Fibroblast of gingiva (primary cell): Measurements from ENCODE around the gene HOXC9.
A peak's percentile ranks its signal among the peaks of the same experiment; 100 is the strongest.

Experiments
- DNase-seq: peaks from one replicate; pipeline ENCODE4 v3.0.0-alpha.2; 2011; ENCODE audit warnings: low read depth

Gene HOXC9

DNA sequence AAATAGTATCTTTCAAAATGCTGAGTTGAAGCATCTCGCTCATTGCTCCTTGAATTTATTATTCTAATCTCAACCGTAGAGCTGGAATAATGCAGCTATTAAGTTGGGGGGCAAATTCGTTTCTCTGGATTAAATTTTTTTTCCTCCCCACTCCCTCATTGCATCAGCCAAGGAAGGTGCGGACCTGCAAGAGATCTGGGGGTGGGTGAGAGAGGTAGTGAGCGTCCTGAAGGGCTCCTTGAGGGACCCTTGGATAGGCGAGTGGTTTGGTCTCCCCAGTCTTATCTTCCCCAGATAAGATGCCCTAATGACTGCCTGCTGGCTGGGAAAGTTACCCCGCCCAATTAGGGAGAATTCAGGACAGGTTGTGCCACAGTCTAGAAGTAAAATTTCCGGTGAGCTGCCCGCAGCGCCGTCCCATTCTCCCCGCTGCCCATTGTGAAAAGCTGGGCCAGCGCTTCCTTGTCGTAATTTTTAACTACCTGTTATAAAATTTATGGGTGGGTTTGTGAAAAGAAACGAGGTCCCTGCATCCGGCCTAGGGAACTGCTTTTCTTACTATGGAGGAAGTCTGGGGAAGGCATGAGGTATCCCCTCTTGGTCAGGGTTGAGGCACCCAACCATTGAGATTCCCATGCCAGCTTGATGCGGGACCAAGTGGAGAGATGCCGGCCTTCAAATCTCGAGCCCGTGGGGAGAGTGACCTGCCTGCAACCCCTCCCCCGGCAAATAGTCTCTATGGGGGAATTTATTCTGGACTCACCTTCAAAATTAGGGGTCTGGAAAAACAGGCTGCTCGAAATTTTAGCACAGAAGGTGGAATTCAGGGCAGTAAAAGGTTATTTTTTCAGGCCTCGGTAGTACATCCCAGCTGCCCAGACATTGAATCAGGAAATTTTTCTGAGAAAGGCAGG, 15.3 kb downstream of the HOXC9 start:
- DNase-seq, result no peak

DNA sequence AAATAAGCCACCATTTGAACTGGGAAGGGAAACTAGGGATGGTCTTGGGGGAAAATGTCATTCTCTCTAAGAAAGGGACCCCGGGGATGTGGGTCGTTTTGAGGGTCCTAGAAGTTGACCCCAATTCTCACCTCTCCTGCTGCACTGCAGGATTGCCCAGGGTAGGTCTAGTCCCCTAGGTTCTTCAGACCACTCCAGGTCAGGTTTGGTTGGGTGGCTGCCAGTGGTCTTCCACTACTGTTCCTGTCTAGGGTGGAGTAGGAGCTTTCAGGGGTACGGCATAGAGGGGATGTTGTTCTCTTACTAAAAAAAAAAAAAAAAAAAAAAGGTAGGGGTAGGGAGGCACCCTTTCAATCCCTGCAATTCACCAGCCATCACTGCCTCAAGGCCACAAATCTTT, 16.1 kb downstream of the HOXC9 start:
- DNase-seq, result no peak

DNA sequence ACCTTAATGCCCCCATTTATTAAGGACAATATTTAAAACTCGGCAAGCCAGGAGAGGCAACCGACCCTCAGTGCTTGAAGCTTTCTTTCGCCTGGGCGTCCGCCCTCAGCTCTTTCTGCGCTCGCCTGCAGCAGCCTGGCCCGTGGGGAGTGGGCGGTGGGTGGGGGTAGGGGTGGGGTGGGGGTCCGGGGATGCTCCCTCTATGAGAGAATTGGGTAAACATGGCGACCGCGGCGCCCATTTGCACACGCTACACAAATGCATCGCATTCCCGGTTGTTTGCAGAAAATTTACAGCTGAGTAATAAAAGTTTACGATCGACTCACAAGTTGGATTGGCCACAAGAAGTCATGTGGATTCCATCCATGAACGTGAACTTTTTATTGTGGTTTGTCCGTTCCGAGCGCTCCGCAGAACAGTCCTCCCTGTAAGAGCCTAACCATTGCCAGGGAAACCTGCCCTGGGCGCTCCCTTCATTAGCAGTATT, 16.6 kb downstream of the HOXC9 start:
- no peak for DNase-seq

DNA sequence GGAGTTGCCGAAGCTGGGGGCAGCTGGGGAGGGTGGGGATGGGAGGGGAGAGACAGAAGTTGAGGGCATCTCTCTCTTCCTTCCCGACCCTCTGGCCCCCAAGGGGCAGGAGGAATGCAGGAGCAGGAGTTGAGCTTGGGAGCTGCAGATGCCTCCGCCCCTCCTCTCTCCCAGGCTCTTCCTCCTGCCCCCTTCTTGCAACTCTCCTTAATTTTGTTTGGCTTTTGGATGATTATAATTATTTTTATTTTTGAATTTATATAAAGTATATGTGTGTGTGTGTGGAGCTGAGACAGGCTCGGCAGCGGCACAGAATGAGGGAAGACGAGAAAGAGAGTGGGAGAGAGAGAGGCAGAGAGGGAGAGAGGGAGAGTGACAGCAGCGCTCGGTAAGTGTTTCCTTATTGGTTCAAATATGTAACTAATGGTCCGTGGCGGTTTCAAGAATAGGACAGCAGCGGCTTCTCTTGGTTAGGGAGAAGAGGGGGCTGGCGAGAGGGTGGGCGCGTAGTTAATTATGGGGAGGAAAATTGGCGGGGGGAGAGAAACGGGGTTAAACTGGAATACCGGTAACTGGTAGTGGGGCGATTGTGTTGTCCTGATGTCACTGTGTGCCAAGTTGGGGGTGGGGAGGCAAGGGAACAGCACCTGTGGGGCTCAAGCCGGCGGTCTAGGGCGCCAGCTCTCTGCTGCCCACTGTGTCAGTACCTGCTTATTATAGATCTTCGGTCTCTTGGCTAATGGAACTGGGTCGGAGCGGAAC, 17.2 kb downstream of the HOXC9 start:
- no peak for DNase-seq

DNA sequence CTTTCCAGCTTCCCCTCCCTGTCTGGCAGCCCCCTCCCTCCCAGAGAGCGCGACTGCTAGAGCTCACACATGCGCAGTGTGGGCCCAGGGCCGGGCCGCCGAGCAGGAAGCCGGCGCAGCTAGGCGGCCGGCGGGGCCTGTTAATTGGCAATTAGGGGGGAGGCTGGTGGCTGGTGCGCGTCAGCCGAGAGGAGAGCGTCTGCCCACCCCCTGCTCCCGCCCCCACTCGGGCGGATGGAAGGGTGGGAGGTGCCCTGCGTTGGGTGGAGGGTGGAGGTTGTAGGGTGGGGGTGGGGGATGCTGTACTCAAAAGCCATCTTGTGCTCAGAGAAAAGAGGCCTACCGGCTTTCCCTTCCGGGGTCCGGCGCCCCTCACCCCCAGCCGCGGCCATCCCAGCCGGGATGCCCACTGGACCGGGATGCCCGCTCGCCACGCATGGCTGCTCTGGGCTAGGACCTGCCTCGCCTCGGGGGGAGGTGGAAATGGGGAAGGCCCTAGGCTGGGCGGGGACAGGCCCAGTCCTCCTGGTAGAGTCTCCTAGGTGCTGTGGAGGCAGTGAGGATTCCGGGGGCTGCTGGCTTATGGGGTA, 18.0 kb downstream of the HOXC9 start:
- peak; percentile 6 for DNase-seq

DNA sequence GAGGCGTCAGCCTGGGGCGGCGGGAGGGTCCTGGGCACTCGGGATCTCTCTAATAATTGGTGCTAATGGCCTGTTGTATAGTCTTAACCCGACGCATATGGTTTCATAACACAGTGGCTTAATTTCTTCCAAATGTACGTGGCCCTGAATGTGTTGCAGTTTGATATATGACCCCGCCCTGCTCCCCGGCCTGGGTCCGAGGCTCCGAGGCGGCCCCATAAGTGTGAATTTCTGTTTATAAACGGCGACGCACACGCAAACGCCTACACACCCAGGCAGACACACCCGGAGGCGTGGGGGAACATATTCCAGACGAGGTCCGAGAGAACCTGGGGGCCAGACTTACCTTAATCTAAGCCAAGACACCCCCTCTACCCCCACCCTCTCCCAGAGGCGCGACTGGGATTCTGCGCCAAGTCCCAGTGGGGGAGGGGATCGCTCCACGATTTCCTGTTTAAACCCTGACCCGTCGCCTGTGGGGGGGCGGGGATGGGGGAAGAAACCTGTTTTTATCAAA, 18.6 kb downstream of the HOXC9 start:
- no peak for DNase-seq

DNA sequence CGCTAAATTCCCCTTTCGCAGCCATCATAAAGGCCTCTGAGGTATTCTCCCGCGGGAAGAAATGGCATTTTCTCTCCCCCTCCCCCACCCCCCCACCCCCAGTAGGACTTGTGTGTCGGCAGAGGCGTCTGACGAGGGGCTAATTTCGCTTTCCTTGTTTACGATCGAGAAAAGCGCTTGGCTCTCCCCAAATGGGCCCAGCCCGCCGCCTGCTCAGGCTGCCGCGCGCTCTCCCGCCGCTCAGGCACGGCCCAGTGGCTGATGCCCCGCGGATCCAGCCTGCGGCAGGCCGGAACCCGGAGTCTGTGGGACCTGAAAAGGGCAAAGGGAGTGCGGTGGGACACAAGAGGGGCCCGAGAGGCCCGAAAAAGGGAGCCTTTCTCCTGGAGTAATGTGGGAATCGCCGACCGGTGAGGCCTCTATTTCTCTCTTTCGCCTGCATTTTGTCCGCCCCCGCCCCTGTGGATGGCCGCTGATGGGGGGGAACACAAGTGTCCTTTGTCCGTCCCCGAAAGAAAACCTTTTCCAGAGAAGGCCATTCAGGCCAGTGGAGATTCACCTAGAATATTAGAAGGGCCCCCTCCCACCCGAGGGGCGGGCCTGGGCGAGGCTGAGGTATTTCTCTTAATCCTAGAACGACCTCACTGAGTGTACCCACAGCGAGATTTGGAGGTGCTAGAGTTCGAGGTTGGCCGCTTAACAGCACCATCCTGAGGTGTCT, 19.3 kb downstream of the HOXC9 start:
- no peak for DNase-seq

DNA sequence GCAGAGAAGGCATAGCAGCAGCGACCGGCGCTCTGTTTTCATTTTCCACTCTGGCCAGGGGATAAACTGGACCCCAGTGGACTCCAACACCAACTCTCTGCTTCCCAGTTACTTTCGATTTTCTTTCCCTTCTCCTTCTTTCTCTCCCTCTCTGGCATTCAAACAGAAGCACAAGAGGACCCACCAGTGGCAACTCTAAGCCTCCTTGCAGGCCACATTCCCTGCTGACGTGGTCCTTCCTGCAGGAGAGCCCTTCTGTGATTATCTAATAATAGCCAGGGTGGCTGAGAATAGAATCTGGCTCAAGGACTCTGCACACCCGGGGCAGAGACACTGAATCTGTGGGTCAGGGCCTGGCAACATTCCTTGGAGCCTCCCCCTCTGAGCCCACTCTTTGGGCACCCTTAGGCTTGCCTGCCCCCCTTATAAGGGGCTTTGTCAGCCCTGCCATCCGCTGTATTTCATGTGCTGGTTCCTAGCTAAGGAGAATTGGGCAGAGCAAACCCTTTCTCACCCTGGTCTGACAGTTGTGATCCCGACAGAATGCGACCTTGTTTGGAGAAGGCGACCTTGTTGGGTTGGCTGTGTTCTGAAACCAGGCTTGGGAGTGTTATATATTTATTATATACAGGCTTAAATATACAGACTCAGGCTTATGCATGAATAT, 20.1 kb downstream of the HOXC9 start:
- no peak for DNase-seq

DNA sequence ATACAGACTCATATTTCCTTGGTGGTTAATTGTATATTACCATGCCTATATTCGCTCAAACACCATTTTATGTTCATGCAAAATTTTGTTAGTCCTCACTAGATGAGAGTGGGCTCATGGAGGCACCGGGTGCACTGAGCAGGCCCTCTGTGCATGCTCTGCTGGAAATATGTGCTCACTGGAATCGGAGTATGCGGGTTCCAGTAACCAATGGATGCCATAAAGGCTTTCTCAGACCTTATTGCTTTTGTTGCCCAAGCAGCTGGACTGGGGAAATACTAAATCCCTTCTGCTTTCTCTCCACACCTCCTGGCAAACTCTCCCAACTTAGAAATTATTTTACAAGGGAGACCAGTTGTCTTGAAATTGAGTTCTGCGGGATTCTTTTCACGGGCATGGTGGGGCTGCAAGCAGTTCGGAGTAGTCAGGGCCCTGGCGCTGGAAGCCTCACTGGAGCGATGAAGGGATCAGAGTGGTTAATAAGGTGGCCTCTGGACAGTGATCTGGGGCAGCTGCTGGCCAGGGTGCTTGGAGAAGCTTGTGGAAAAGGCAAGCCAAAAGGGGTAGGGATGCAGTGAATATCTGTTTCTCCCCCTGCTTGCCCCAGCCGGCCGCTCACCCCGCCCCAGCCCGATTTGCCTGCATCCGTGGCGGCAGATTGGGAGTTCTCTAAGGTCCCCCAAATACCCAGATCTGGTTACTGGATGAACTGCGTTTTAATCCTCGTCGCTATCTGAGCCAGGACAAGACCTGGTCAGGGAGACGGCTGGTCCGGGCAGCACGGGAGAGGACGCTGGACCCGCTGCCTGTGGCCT, 20.8 kb downstream of the HOXC9 start:
- DNase-seq, result no peak

DNA sequence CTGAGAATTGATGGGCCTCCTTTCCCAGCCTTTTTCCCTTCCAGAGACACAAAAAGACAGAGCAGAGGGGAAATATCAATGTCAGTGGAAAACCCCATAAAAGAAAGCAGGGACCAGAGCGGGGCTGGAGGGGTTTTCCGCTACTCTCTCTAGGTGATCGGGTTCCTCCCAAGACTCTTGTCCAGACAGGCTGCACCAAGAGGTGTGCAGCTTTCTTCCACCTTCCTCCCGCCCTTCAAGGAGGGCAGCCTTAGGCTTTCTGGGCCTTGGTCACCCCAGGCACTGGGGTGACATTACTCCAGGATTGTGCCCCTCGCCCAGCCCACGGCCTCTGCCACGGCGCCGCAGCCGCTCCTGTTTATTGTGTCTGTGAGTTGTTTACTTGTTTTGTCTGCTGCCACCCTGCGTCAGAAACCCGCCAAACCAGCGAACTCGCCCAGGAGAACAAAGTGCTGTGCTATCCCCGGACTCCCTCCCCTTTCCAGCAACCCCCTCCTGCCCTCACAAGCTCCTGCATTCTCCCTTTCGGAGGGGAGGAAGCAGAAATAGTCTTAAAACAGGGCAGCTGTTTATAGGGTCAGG, 21.6 kb downstream of the HOXC9 start:
- no peak for DNase-seq

DNA sequence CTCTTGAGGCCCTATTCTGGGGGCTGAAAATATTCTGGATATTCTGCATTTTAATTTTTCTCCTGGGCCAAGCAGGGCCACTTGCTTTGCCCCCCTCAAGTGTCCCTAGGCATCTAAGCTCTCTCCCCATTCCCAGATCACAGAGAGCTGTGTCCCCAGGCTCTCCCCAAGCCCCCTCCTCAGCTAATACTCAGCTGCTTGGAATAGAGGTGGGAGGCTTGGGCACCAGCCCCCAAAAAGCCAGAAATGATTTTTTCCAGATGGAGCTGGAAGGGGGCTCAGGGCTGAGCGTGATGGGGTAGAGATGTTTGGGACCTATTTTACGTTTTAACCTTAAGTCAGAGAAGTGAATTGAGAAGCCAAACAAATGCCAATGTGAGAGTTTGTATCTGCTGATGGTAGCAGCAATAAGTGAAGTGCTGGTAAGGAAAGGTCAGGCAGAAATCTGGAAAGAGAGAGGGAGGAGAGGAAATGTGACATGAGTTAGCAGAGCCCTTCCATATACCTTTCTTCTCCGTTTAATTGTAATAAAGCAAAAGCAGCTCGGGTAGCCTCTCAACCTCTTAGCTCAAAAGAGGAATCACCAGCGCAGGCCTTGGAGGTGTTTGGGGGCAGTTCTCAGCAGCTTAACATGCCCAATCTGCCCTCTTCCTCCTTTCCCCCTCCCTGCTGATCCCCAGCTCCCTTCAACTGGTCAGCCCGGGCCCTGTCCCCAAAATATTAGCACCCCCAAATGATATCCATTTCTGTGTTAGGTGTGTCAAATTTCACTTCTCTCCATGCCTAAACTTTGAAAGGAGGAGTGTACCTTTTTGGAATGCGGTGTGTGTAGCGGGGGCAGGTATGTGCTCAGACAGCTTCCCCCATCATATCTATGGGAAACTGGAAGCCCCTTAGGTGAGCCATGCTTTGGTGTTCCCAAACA, 23.3 kb downstream of the HOXC9 start:
- no peak for DNase-seq

DNA sequence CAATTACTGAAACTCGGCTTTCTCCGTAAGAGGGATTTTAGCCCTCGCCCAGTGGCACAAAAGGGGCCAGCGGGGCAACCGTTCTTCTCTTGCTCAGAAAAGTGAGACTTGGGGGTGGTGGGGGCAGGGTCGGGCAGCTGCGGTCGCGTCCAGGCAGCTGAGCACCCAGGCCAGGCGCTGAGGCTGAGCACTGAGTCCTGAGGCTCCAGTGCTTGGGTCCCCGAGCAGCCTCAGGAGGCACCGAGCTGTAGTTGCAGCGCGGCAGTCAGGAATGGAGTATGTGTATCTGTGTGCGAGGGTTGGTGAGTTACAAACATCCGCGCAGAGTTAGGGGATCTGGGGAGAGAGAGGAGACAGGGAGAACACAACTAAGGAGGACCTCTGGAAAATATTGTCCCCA, 24.2 kb downstream of the HOXC9 start:
- DNase-seq, result no peak

DNA sequence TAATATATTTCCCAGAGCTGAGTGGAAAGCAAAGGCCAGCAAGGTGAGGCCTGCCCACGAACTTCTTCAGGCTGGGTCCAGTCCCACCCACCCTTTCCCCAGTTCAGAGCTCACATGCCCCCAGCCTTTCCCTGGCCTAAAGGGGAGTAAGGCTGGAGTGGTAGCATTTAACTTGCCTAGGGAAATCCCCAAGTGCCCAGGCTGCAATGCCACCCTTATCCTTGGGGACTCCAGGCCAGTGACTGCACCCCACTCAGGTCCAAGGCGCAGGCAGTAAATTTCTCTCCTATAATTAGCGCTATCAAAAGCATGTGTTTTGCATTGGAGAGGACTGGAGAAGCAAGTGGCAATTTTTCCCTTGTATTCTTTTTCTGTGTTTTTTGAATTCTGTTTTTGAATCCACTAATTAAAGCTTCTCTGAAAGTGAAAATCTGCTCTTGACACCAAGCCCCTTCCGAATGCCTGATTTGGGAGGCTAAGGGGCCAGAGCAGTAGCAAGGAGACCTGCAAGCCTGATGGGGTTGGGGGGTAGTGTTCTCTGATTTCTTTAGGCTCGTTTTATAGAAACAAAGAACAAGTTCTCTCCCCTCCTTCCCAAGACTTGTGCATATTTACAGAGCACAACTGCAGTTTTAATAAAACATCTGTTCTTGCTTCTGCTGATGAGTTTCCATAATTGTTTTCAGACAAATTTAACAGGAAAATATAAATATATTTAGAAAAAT, 24.8 kb downstream of the HOXC9 start:
- DNase-seq, result no peak

DNA sequence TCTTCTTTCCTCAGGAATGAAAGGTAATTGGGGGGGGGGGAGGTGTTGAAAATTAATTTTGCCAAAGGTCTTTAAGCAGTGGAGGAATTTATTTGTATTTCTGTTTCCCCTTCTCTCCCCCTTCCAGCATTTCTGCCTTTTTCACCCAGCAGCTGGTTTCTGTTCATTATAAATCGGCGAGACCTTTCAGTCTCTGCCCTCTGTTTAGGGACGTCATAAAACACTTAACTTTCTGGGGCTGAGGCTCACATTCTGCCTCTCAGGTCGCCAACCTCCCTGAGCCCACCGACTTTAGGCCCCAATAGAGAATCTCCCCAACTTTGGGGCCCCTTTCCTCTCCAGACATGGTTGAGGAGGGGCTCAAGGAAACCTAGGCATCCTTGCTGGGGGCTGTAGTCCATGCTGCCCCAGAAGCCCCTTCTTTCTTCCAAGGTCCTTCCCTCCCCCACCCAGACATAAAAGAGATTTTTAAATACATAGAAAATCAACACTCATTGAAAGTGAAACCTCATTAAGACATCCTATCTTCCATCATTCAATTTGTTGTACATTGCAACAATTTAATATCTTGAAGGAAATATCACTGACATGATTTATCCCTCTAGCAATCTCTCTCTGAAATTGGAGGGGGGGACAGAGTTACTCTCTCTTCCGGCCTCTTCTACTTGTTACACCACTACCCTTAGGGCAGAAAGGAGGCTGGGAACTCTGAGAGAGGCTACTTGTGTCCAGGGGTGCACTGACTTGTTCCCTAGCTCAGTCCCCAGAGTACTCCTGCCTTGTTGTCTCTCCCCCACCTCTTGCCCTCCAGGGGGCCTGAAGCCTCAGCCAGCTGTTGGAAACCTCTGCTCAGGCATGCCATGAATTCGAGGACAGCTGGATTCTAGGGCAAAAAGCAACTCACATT, 25.8 kb downstream of the HOXC9 start:
- no peak for DNase-seq

DNA sequence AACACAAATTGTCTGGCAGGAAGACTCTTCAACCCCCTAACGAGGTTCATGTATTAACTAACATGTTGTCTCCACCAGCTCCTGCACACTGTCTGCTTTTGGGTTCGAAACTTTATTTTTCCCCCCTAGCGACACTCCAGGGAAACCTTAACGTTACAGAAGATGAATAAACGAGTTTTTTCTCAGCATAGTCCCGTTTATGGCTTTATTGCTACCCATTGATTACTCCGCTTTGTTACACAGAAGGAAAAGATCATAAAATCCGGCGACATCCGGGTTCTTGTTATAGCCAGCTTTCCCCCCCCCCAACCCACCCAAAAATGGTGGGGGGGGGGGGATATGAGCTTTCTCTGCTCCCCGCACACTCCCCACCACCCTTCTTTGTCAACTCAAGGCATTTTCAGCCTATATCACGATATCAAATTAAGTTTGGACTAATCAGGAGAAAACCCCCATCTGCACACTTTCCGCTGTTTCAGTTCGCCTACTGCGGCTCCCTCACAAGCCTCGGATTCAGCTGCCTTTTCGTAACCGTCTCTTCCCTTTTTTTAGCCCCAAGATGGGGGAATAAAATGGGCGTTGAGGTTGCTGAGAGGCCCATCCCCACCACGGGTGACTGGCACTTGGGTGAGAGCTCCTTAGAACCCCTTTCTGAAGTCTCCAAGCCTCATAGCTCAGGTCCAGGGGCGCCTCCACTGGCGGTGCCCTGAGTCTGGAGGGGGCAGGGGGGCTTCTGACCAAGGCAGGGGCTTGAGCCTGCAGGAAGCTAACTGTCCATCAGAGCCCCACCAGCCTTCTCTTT, 26.9 kb downstream of the HOXC9 start:
- DNase-seq, result no peak

DNA sequence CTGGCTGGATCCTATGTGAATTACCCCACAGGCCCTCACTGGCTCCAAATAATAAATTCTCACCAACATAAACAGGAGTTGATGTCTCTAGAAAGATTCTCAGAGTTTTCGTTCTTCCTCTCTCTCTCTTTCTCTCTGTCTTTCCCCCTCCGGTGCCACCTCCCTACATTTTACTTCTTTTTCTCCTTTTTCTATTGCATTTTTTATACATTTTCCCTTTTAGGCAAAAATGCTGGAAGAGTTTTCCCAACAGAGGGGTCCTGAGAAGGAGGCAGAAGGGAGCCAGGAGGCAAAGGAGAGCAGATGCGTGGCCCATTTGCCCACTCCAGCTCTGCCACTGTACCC, 27.5 kb downstream of the HOXC9 start:
- no peak for DNase-seq
